Neural crest cell (in vitro differentiated cells): ENCODE measurements around the gene CHRNB2. TPM values are rescaled to one million over a fixed set of nuclear protein-coding genes. Genes with fewer than 3 reads are reported as not detected.

ENCODE experiments used
- DNase-seq: peaks from one replicate; pipeline ENCODE4 v3.0.0; 2021; ENCODE audit warnings: low read depth, mixed read lengths, low spot score
- H3K27ac Mint-ChIP-seq: one replicate; pipeline ENCODE4 v1.8.0; 2021; ENCODE audit warnings: mild to moderate bottlenecking, mixed read lengths; ENCODE audit not compliant: unreplicated experiment
- H3K27me3 Mint-ChIP-seq: 2 replicates; pipeline ENCODE4 v1.8.0; 2021; ENCODE audit warnings: low read depth, mild to moderate bottlenecking, mixed read lengths
- H3K36me3 Mint-ChIP-seq: 2 replicates; pipeline ENCODE4 v1.8.0; 2021; ENCODE audit warnings: low read depth, mild to moderate bottlenecking, mixed read lengths
- H3K4me1 Mint-ChIP-seq: 2 replicates; pipeline ENCODE4 v1.8.0; 2021; ENCODE audit warnings: mixed read lengths
- H3K4me3 Mint-ChIP-seq: one replicate; pipeline ENCODE4 v1.8.0; 2021; ENCODE audit warnings: mild to moderate bottlenecking, mixed read lengths
- H3K9me3 Mint-ChIP-seq: 2 replicates; pipeline ENCODE4 v1.8.0; 2021; ENCODE audit warnings: mixed read lengths
- total RNA-seq: library from RNA; stranded (reverse); gene quantifications from 2 replicates; pipeline ENCODE4 v1.2.1, GENCODE V29; 2021
- TF ChIP-seq, protein P1 (sequence below): fragments of 200-600 bp; sonication (generic); conservative IDR thresholded peaks from 2 replicates; pipeline ENCODE4 v1.5.0; 2021; ENCODE audit warnings: antibody characterized with exemption, mild to moderate bottlenecking

CHRNB2 gene
- total RNA-seq, 1 donor from 2014 or later: 8.7 TPM

DNA sequence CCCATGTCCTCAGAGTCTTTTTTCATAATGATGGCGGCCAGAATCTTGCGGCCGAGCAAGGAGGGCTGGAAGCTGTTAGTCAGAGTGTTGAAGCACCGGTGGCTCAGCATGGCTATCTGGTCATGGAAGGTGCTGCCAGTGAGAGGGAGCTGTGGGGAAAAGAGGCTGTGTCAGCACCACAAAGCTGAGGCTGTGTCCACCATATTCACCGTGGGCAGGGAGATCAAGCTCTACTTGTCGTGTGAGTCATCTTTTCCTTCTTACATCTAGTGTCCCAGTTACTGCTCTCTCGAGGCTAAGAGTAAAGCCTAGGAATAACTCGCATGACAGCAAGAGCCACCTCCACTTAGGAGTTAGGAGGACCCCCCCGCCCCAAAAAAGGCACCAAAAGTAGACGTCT, 22.2 kb downstream of the CHRNB2 start:
- Mint-ChIP-seq H3K27ac (no peak overlapping the region), H3K4me1 (no peaks in the 10 kb centered on the region), H3K4me3 (no peak overlapping the region), H3K9me3 (no peaks in the 10 kb centered on the region), H3K36me3 (peaks cover 27% of the 10 kb centered on the region), H3K27me3 (no peaks in the 10 kb centered on the region)
- no peak for DNase-seq
- TF ChIP-seq, protein P1, sequence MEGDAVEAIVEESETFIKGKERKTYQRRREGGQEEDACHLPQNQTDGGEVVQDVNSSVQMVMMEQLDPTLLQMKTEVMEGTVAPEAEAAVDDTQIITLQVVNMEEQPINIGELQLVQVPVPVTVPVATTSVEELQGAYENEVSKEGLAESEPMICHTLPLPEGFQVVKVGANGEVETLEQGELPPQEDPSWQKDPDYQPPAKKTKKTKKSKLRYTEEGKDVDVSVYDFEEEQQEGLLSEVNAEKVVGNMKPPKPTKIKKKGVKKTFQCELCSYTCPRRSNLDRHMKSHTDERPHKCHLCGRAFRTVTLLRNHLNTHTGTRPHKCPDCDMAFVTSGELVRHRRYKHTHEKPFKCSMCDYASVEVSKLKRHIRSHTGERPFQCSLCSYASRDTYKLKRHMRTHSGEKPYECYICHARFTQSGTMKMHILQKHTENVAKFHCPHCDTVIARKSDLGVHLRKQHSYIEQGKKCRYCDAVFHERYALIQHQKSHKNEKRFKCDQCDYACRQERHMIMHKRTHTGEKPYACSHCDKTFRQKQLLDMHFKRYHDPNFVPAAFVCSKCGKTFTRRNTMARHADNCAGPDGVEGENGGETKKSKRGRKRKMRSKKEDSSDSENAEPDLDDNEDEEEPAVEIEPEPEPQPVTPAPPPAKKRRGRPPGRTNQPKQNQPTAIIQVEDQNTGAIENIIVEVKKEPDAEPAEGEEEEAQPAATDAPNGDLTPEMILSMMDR: no peak

DNA sequence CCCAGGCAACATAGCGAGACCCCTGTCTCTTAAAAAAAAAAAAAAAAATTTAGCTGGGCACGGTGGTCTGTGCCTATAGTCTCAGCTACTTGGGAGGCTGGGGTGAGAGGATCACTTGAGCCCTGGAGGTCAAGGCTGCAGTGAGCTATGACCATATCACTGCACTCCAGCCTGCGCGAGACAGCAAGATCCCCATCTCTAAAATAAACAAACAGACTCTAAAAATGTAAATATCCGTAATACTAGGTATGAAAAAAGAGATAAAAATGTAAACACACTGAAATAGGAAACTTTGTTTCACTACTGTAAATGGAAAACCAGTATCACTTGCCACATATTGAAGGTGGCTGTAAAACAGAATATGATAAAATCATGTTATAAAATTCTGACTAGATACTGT, 23.2 kb downstream of the CHRNB2 start:
- Mint-ChIP-seq H3K36me3 (peaks cover 20% of the 10 kb centered on the region), H3K27ac (no peak overlapping the region), H3K4me1 (no peaks in the 10 kb centered on the region), H3K27me3 (no peaks in the 10 kb centered on the region), H3K4me3 (no peak overlapping the region), H3K9me3 (no peaks in the 10 kb centered on the region)
- TF ChIP-seq, protein P1: no peak
- DNase-seq: no peak

DNA sequence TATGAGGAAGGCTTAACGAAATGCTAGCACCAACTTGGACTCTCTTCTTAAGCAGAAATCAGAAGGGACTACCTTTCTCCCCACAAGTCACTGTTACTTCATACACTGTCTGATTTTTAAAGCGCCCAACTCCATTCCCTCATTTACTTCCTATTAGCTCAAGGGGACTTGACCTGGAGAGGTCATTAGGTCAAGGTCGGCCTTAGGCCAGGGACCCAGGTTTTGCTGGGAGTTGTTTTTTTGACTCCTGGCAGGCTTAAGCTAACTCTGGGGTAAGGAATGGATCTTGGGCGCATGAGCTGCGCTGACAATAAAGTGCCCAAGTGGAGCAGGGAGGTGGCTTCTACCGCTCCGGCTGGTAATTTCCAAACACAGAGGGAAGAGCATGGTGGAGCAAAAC, 23.6 kb downstream of the CHRNB2 start:
- Mint-ChIP-seq H3K27me3 (no peaks in the 10 kb centered on the region), H3K9me3 (no peaks in the 10 kb centered on the region), H3K36me3 (peaks cover 20% of the 10 kb centered on the region), H3K27ac (no peak overlapping the region), H3K4me1 (no peaks in the 10 kb centered on the region), H3K4me3 (no peak overlapping the region)
- no peak for DNase-seq
- TF ChIP-seq, protein P1: no peak

DNA sequence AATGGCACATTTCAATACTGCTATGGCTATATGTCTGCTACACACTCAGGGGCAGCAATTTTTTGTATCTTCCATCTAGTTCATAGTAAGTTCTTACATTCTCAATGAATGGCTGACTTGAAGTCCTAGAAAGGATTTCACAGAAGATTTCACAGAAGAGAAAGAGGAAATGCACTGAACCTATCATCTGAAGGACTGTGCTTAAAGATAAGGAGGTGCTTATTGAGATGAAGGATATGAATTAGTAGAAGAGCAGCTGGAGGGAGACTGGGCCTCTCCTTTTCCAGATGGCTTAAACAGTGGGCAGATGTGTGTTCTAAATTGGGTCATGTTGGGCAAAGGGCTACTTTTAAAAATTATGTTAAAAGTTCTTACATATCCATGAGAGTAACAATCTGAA, 25.8 kb downstream of the CHRNB2 start:
- Mint-ChIP-seq H3K27ac (no peak overlapping the region), H3K4me3 (no peak overlapping the region), H3K36me3 (peaks cover 18% of the 10 kb centered on the region), H3K27me3 (no peaks in the 10 kb centered on the region), H3K9me3 (no peaks in the 10 kb centered on the region), H3K4me1 (no peaks in the 10 kb centered on the region)
- TF ChIP-seq, protein P1: no peak
- no peak for DNase-seq

DNA sequence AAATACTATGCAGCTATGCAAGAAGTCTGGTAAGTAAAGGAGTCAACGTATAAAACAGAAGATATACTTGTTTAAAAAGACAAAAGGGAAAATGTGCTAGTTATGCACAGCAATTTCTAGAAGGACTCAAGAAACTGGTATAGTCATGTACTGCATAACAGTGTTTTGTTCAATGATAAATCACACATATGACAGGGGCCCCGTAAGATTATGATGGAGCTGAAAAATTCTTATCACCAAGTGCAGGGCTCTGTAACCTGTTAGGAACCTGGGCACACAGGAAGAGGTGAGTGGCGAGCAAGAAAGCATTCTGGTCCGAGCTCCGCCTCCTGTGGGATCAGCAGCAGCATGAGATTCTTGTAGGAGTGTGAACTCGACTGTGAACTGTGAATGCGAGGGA, 27.2 kb downstream of the CHRNB2 start:
- TF ChIP-seq, protein P1: no peak
- no peaks in the 10 kb centered on the region for H3K9me3 Mint-ChIP-seq
- H3K4me3 Mint-ChIP-seq: no peak overlapping the region
- peaks cover 7% of the 10 kb centered on the region for H3K4me1 Mint-ChIP-seq
- DNase-seq: no peak
- H3K36me3 Mint-ChIP-seq: peaks cover 13% of the 10 kb centered on the region
- no peak overlapping the region for H3K27ac Mint-ChIP-seq
- H3K27me3 Mint-ChIP-seq: no peaks in the 10 kb centered on the region

DNA sequence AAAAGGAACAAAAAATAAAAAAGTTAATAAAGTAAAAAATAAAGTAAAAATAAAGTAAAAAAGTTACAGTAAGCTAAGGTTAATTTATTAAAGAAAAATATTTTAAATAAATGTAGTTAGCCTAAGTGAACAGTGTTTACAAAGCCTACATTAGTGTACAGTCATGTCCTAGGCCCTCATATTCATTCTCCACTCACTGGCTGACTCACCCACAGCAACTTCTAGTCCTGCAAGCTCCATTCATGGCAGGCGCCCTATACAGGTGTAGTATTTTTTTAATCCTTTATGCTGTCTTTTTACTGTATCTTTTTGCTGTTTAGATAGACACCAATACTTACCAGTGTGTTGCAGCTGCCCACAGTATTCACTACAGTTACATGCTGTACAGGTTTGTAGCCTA, 28.0 kb downstream of the CHRNB2 start:
- no peak overlapping the region for H3K4me3 Mint-ChIP-seq
- TF ChIP-seq, protein P1: no peak
- H3K27me3 Mint-ChIP-seq: no peaks in the 10 kb centered on the region
- H3K36me3 Mint-ChIP-seq: peaks cover 13% of the 10 kb centered on the region
- no peaks in the 10 kb centered on the region for H3K9me3 Mint-ChIP-seq
- H3K4me1 Mint-ChIP-seq: peaks cover 8% of the 10 kb centered on the region
- DNase-seq: no peak
- no peak overlapping the region for H3K27ac Mint-ChIP-seq
